ENCODE measurements around the gene PTX4. TPM values are rescaled to one million over a fixed set of nuclear protein-coding genes. Genes with fewer than 3 reads are reported as not detected.

The PTX4 gene
- total RNA-seq, 4 donors from 2014 or later: 0.40 TPM; not detected in 3

DNA sequence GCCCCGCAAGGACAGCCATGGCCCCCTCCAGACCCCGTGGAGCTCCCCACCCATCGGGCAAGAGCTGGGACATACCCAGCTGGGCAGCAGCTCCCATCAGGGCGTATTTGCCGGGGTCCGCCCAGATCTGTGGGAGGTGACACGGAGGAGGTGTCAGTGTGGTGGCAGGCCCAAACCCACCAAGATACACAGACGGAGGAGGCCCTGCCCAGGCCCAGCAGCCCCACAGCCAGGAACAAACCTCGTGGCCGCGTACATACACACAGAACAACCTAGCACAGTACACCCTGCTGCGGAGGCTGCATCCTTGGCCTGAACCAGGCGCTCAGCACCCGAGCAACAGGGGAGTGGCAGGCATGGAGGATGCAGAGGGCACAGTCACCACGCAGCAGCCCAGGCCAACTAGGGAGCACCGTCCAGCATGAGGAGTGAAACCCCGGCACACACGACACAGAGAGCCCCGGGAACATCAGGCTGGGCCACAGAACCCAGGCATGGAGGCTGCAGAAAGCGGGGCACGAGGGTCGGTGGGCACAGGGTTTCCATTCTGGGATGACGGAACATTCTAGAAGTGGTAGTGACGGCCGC is 39.4 kb downstream of the PTX4 start:
- ATAC-seq: no peak
- Histone ChIP-seq H3K4me1 (no peaks in the 10 kb centered on the region), H3K4me3 (no peak overlapping the region), H3K27me3 (no peaks in the 10 kb centered on the region), H3K9me3 (no peaks in the 10 kb centered on the region), H3K36me3 (peaks cover 0 to 97% of the 10 kb centered on the region in 2 donors), H3K27ac (no peak overlapping the region)
- 100% methylated on average over 5 to 6 of the region's 25 CpGs for WGBS, 2 donors (ENCODE audit: low coverage in 1 of 2)
- TF ChIP-seq, protein P1, sequence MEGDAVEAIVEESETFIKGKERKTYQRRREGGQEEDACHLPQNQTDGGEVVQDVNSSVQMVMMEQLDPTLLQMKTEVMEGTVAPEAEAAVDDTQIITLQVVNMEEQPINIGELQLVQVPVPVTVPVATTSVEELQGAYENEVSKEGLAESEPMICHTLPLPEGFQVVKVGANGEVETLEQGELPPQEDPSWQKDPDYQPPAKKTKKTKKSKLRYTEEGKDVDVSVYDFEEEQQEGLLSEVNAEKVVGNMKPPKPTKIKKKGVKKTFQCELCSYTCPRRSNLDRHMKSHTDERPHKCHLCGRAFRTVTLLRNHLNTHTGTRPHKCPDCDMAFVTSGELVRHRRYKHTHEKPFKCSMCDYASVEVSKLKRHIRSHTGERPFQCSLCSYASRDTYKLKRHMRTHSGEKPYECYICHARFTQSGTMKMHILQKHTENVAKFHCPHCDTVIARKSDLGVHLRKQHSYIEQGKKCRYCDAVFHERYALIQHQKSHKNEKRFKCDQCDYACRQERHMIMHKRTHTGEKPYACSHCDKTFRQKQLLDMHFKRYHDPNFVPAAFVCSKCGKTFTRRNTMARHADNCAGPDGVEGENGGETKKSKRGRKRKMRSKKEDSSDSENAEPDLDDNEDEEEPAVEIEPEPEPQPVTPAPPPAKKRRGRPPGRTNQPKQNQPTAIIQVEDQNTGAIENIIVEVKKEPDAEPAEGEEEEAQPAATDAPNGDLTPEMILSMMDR (IDR thresholded peaks at IDR 0.05): no peak
- TF ChIP-seq EP300 (IDR thresholded peaks at IDR 0.05) (no peak), POLR2A (IDR thresholded peaks at IDR 0.05) (no peak), POLR2AphosphoS5 (IDR thresholded peaks at IDR 0.05) (no peak)

DNA sequence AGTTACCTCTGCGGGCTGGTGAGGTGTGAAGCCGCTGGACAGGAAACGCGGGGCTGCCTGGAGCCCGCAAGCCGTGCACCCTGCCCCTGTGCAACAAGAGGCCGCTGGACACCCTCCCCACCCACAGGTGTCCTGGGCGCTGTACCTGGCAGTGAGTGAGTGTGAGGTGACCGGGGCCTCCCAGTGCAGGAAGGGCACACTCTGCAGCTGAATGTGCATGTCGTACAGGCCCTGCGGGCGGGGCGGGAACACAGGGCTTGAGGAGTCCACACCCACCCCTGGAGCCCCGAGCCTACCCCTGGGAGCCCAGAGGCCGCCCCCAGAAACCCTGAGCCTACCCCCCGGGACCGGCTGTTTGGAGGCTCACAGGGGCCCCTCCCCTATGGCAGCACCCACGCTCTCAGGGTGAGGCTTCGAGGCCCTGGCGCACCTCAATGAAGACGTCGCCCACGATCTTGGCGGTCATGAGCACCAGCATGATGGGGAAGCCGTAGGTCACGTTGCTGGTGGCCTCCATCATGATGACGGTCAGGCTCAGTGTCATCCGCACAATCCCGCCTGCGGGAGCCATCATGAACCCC is 40.1 kb downstream of the PTX4 start:
- 80% methylated on average over 1 of the region's 30 CpGs; no CpG with 5 or more reads in 1 of the 2 donors for WGBS, 2 donors (ENCODE audit: low coverage in 1 of 2)

DNA sequence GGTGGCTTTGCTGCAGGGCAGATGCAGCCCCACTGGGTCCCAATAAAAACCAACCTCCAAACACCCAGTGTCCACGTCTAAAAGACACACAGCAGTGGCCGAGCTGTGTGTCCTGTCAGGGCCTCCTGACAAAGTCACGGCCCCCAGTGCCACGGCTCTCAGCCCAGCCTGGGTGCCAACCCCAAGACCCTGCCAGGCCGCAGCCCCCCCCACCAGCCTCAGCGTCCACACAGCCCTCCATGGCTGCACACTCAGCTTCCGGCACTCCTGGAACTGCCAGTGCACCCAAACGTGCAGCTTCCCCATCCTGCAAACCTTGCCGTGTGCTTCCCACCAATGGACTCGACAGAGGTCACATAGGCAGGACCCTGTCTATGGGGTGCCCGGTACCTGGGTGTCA is 40.8 kb downstream of the PTX4 start:
- 87% methylated on average over 3 of the region's 11 CpGs; no CpG with 5 or more reads in 1 of the 2 donors for WGBS, 2 donors (ENCODE audit: low coverage in 1 of 2)
- Histone ChIP-seq H3K4me1 (no peaks in the 10 kb centered on the region), H3K27ac (no peak overlapping the region), H3K27me3 (no peaks in the 10 kb centered on the region), H3K4me3 (no peak overlapping the region), H3K36me3 (peaks cover 0 to 84% of the 10 kb centered on the region in 2 donors), H3K9me3 (no peaks in the 10 kb centered on the region)
- TF ChIP-seq, protein P1 (IDR thresholded peaks at IDR 0.05): no peak
- TF ChIP-seq EP300 (IDR thresholded peaks at IDR 0.05): no peak
- no peak for TF ChIP-seq POLR2A (IDR thresholded peaks at IDR 0.05)
- TF ChIP-seq POLR2AphosphoS5 (IDR thresholded peaks at IDR 0.05): no peak
- ATAC-seq: no peak

More for the DNA sequence above, 40.1 kb downstream of the PTX4 start:
- H3K27me3 ChIP-seq: no peaks in the 10 kb centered on the region
- no peak for ATAC-seq
- H3K36me3 ChIP-seq: peaks cover 0 to 90% of the 10 kb centered on the region in 2 donors
- no peak overlapping the region for H3K27ac ChIP-seq
- H3K4me1 ChIP-seq: no peaks in the 10 kb centered on the region
- no peak overlapping the region for H3K4me3 ChIP-seq
- no peaks in the 10 kb centered on the region for H3K9me3 ChIP-seq
- TF ChIP-seq EP300 (IDR thresholded peaks at IDR 0.05) (no peak), POLR2AphosphoS5 (IDR thresholded peaks at IDR 0.05) (no peak), POLR2A (IDR thresholded peaks at IDR 0.05) (no peak)
- TF ChIP-seq, protein P1 (IDR thresholded peaks at IDR 0.05): no peak

DNA sequence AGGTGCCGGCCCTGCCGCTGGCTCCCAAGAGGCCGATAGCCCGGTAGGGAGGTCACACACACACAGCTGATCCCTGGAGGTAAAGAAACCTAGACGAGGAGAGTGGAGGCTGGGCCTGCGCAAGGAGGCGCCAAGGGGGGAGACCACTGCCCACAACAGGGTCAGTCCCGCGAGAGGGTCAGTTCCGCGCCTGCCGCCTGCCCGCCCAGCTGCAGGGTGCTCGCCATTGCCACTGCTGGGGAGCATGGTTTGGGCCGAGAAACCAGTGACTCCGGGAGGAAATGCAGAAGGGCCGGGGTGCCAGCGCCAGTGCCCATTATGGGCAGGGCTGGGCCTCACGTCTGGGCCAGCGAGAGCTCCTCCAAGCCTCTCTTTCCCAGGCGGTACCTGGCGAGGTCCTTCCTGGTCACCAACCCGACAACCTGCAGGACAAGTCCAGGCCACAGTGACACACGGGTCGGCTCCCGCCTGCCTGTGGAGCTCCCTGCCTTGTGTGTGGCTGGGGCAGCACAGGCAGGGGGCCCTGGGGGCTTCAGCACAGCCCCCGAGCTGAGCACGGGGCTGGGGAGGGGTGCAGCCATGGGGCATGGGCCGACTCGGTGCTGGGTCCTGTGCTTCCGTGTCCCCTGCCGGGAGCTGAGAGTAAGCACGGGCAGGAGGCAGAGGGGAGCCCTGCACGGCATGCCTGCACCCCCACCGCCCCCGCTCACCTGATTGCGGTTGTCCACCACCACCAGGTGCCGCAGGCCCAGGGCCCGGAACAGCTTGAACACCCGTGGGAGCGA is 42.3 kb downstream of the PTX4 start:
- peaks cover 0 to 69% of the 10 kb centered on the region in 2 donors for H3K36me3 ChIP-seq

More for the DNA sequence above, 42.3 kb downstream of the PTX4 start:
- TF ChIP-seq, protein P1 (IDR thresholded peaks at IDR 0.05): no peak
- TF ChIP-seq POLR2A (IDR thresholded peaks at IDR 0.05) (no peak), EP300 (IDR thresholded peaks at IDR 0.05) (no peak), POLR2AphosphoS5 (IDR thresholded peaks at IDR 0.05) (no peak)
- Histone ChIP-seq H3K4me1 (no peaks in the 10 kb centered on the region), H3K27ac (no peak overlapping the region), H3K27me3 (no peaks in the 10 kb centered on the region), H3K4me3 (no peak overlapping the region), H3K9me3 (no peaks in the 10 kb centered on the region)
- no peak for ATAC-seq
- no CpG with 5 or more reads among the region's 41 CpGs for WGBS, 2 donors (ENCODE audit: low coverage in 1 of 2)

All from gastroesophageal sphincter (tissue), 4 donors.